HCT116 (cell line): ENCODE measurements around the gene DNM3.

Source experiments
- POLR2A ChIP-seq: IDR thresholded peaks from 2 replicates; pipeline ENCODE4 v1.7.0; 2011; ENCODE audit warnings: borderline replicate concordance; ENCODE audit not compliant: insufficient read depth, insufficient read length; ENCODE audit errors: extremely low read depth
- YY1 ChIP-seq: IDR thresholded peaks from 2 replicates; pipeline ENCODE4 v1.6.1; 2011; ENCODE audit warnings: low read length, low read depth, moderate library complexity, mild to moderate bottlenecking; ENCODE audit not compliant: insufficient replicate concordance; ENCODE audit errors: extremely low read depth
- ZFX ChIP-seq: fragments of 450-650 bp; IDR thresholded peaks from 2 replicates; pipeline ENCODE4 v1.6.1; 2017
- ZNF274 ChIP-seq: fragments of 200-500 bp; sonication (Bioruptor generic); IDR thresholded peaks from 2 replicates; pipeline ENCODE4 v1.6.1; 2014; ENCODE audit warnings: mild to moderate bottlenecking, low read depth, low read length, inconsistent platforms
- TF ChIP-seq, protein P1 (sequence below), 3 experiments: fragments of 200-600 bp in 1 of 3; sonication (generic) in 1 of 3; IDR thresholded peaks in 2 of 3; conservative IDR thresholded peaks in 1 of 3; 2 replicates each; pipeline ENCODE4 v1.5.1; 2012 to 2017; ENCODE audit warnings: low read depth in 2 of 3, low read length in 2 of 3, antibody characterized with exemption in 1 of 3, borderline replicate concordance in 1 of 3, control low read depth in 1 of 3, mild to moderate bottlenecking in 1 of 3, mixed read lengths in 1 of 3, mixed run types in 1 of 3, moderate library complexity in 1 of 3; ENCODE audit not compliant: insufficient read depth in 1 of 3

DNA sequence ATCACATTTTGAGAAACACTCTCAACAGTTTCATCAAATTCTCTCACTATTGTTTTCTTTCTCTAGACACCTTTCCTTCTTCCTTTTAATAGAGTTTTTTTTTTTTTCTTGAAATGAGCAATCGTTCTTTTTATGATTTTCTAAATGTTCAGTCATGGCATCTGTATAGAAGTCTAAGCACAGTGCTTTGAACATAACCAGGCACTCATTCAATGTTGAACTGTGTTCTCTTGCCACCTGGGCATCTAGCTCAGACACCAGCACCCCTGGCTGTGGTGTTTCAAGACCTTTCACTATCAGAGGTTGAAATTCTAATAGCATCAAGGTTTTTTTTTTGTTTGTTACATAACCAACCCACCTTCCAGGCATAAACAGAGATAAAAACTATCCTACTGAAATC, 96.6 kb downstream of the DNM3 start:
- TF ChIP-seq POLR2A (no peak), YY1 (no peak), ZNF274 (no peak), ZFX (no peak)
- TF ChIP-seq, protein P1, sequence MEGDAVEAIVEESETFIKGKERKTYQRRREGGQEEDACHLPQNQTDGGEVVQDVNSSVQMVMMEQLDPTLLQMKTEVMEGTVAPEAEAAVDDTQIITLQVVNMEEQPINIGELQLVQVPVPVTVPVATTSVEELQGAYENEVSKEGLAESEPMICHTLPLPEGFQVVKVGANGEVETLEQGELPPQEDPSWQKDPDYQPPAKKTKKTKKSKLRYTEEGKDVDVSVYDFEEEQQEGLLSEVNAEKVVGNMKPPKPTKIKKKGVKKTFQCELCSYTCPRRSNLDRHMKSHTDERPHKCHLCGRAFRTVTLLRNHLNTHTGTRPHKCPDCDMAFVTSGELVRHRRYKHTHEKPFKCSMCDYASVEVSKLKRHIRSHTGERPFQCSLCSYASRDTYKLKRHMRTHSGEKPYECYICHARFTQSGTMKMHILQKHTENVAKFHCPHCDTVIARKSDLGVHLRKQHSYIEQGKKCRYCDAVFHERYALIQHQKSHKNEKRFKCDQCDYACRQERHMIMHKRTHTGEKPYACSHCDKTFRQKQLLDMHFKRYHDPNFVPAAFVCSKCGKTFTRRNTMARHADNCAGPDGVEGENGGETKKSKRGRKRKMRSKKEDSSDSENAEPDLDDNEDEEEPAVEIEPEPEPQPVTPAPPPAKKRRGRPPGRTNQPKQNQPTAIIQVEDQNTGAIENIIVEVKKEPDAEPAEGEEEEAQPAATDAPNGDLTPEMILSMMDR (IDR thresholded peaks at IDR 0.05 in 2 of 3, conservative IDR thresholded peaks at IDR 0.05 in 1 of 3; ENCODE audit: borderline replicate concordance in 1 of 3, insufficient read depth in 1 of 3, low read depth in 2 of 3, low read length in 2 of 3), result no peak
